IPS DF 19.7 (cell line): ENCODE measurements around the gene RMND1.
"Not testable (repeated sequence)": the region's sequence is repeated elsewhere in the genome, so short reads cannot be mapped to it uniquely, and the experiment has no call there.

Experiments used
- DNase-seq: peaks from one replicate; pipeline ENCODE4 v3.0.0-alpha.2; 2013; ENCODE audit warnings: low read depth, low spot score

Gene RMND1

DNA sequence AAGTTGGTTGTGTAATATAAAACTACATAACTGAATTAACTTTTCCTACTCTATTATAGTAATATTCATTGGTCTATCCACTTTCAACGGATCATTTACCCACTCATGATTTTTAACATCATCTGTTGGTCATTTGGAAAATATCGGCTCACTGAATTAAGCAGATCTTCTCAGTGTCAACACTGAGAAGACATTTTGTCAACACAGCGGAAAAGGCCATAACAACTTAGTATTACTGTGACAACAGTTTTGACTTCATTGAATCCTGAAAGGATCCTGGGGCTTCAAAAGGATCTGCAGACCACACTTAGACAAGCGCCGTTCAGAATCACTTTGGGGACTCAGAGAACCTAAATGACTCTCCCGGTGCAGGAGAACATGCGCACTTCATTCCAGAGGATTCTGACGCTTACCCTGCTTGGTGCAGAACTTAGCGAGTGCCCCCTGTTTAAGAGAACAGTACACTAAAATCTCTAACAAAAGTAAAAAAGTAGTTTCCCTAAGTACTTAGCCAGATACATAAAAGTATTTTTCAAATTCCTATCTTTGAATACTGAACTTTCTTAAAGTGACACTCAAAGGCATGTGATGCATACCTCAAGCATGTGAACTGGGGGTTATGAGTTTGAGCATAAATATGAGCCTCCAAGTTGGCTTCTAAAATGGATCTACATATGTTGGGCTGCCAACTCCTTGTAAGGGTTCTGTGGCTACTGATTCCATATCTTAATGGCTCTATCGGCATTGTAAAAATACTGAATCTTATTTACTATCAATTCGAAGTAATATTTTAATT is 64.6 kb downstream of the RMND1 start:
- DNase-seq: no peak

DNA sequence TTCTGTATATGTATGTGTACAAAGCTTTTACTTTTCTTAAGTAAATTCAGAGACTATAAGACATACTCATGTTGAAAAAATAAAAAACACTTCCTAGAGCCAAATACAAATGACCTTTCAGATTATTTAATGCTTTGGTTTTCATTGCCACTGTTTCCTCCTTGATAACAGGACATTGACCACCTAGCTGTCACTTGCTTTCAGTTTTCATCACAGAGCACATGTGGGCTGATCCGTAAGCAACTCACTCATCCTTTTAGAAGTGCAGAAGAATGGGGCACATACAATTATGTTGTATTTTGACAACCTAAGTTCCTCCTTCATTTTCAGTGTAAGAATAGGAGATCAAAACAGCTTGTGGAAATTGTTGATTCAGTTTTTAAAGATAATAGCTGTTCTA is 66.7 kb downstream of the RMND1 start:
- DNase-seq: no peak

DNA sequence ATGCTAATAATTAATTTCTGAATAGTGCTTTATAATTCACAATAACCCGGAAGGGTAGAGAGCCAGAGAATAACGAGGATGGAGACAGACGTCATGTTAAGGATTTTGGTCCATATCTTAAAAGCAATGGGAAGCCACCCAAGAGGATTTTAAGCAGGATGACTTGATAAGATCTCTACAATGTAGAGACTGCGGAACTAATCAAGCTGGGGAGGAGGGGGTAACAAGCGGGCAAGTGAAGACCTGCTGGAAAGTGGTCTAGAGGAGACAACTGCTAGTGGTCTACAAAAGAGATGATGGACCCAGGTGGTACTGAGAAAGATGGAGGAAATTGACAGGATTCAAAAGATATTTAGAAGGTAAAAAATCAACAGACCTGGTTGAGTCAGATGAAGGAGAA is 67.8 kb downstream of the RMND1 start:
- DNase-seq: no peak

DNA sequence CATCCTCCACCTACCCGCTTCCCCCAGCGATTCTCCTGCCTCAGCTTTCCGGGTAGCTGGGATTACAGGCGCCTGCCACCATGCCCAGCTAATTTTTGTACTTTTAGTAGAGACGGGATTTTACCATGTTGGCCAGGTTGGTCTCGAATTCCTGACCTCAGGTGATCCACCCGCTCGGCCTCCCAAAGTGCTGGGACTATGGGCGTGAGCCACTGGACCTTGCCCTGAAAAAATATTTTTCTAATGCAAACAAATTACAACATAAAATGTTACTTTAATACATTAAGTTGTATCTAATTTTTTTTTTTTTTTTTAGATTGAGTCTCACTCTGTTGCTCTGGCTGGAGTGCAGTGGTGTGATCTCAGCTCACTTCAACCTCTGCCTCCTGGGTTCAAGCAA is 69.3 kb downstream of the RMND1 start:
- not testable (repeated sequence) for DNase-seq

DNA sequence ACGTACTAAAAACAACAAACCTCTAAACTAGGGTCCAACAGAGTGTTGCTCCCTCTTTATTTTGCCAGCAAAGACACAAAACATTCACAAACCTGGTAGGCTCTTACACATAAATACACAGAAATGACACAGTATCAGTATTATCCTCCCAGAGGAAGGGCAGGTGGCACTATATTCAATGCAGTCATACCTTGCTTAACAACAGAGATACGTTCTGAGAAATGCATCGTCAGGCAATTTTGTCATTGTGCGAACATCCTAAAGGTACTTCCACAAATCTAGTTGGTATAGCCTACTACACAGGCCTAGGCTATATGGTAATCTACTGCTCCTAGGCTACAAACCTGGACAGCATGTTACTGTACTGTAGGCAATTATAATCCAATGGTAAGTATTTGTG is 70.2 kb downstream of the RMND1 start:
- no peak for DNase-seq

DNA sequence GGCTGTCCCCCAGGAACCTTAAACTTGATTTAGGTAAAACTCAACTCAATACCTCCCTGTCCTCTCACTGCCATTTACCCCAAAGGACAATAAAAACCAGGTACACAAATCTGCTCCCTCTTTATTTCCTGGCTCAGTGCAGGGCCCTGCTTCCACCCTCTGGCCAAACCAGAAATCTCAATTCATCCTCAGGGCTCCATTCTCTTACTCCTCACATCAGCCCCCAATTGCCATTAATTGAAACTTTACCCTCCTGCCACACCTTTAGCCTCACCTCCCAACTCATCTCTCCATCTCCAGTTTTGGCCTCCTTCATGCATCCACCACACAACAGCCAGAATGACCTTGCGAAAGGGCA is 71.1 kb downstream of the RMND1 start:
- DNase-seq: no peak

DNA sequence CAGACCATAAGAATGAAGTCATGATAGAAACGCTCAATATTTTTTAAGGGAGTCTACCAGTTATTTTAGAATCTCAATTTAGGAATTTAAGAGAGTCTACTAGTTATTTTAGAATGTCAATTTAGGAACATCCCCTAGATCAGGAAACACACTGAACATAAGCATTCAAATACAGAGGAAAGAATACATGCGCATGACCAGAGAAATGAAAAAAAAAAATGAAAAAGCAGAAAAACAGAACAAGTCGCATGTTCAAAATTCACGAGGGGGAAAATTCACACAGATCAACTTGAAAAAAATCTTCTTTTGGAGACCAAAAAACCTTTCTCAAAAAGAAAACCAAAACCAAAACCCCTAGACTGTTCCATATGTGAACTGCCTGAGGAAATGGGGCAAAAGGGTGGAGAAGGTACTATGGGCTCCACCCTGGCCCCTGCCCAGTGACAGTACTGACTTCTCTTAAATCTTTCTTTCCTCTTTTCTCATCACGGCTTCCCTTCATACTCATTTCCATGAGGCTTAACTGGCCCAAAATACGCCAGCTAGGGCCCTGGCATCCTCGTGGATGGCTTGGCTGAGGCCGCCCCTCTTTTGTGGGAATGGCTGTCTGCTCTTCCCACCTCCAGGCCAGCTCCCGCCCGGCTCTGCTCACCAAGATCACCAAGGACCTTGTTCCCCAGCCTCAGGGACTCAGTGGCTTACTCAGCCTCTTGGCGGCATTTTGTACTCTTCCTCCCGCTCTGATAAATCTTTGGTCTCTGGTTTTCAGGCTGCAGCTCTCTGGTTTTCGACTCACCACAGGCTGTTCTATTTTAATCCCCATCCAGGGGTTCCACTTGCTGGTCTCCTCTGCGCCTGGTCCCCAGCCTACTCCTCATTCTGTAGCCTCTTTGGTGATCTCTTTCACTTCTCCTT is 71.7 kb downstream of the RMND1 start:
- DNase-seq: no peak

DNA sequence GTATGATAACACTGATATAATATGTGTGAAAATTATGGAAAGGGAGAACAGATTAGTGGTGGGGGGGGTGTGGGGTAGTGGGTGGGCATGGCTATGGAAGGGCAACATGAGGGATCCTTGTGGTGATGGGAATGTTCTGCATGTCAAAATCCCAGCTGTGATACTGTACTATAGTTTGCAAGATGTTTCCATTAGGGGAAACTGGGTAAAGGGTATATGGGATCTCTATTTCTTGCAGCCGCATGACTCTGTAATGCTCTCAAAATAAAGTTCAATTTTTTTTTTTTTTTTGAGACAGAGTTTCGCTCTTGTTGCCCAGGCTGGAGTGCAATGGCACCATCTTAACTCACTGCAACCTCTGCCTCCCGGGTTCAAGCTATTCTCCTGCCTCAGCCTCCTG is 74.8 kb downstream of the RMND1 start:
- DNase-seq: no peak

DNA sequence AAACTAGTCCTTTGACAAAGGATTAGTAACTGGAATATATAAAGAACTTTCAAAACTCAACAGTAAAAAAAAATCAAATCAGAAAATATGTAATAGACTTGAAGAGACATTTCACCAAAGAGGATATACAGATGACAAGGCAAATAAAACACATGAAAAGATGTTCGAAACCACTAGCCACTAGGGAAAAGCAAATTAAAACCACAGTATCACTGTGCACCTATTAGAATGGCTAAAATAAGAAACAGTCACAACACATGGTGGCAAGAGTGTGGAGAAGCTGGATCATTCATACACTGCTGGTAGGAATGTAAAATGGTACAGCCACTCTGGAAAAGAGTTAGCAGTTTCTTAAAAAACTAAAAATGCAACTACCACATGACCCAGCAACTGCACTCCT is 75.5 kb downstream of the RMND1 start:
- DNase-seq: no peak

DNA sequence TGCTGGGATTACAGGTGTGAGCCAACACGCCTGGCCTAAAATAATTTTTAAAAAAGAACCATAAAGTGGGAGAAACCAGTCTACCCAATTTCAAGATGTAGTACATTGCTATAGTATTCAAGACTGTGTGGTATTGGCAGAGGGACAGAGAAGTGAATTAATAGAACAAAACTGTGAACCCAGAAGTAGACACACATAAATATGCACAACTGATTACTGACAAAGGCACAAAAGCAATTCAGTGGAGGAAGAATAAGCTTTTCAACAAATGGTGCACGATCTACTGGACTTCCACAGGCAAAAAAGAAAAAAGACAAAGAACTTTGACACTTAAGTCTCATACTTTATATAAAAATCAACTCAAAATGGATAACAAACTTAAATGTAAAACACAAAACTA is 76.1 kb downstream of the RMND1 start:
- DNase-seq: no peak

DNA sequence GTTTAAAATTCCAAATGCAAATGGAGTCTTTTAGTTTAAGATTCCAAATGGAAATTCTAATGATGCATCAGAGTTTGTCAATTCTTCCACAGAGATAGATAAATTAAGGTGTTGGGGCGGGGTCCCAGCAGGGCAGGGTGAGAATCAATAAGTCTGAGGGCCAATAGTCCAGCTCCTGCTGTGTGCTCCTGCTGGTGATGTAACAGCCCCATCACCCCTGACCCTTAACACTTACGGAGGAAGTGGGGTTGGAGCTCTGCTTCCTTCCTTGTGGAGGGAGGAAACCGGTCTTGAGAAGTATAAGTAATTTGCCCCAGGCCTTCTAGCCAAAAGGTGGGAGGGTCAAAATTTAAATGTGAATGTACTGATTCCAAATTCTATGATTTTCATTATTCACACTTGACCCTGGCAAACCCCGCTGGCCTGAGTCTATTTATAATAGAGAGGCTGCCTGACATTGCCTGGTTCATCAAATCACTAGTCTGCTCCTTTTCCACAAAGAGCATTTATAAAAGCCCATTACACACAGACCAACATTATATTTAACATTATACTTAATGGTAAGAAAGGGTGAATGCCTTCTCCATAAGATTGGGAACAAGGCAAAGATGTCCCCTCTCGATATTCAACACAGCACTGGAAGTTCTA is 77.8 kb downstream of the RMND1 start:
- no peak for DNase-seq

DNA sequence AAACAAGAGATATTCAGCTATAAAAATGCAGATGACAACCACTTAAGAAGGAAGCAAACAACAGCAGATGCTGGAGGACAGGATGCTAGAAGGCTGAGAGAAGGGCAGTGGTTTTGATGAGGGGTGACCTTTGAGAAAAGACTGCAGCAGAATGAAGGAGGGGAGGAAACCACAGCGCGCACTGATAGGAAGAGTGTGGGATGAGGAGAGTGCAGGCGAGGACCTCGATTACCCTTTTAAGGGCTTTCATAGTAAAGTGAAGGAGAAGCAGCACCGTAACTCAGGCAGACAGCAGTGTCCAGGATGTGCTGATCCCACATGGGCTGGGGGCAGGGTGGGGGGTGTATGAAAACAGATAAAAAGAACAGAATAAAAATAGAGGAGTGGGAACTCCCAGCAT is 79.8 kb downstream of the RMND1 start:
- DNase-seq: no peak

DNA sequence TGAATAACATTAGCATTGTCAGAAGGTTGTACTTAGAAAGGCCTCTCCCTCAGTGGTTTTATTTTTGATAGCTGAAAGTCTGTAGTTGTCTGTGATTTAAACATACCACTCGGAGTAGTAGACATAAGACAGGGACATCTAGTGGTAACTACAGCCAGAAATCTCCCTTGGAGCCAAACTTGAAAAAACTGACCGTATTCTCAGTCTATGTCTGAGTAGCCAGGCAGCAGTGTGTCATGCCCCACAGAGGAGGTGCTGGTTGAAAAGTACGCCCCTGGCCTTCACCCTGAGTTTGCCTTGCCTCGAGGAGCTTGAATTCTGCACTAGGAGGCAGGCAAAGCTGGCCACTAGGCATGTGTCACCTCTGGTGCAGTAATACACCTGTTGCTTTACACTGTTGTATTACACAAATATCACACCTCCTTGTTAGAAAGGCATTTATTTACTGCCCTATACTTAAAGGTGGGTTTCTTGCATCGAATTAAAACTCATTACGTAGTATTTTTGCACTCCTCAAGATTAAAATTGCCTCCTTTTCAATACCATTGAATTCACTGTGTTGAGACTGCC is 81.3 kb downstream of the RMND1 start:
- no peak for DNase-seq

DNA sequence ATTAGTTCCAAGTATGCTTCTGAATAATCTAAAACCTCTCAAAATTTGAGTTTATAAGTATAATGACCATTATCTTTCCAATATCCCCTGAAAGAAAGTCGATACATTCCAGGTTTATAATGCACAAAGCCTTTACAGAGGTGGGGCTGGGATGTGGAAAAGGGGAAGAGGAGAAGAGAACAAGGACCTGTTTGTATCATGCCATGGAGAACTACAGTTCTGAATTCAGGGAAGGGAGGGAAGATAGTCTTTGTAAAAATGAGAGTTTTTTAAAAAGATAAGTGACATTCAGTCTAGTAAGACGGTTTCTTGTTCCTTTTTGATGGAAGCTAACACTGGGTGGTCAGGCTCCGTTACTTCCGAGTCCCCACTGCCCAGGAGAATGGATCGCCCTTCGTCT is 86.7 kb downstream of the RMND1 start:
- no peak for DNase-seq

DNA sequence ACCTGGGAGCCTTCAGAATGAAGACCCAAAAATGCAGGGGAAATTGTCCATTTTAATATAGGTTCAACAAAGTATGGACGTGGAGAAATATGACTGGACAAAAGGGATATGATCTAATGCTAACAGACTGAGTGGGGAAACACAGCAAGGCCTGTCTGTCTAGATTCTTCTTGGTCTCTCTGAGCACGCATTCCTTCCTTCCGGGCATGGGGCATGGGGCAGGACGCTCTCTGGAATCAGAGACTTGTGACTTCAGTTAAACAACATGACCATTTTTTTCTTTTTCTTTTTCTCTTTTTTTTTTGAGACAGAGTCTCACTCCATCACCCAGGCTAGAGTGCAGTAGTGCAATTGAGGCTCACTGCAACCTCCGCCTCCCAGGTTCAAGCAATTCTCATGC is 92.4 kb downstream of the RMND1 start:
- no peak for DNase-seq

DNA sequence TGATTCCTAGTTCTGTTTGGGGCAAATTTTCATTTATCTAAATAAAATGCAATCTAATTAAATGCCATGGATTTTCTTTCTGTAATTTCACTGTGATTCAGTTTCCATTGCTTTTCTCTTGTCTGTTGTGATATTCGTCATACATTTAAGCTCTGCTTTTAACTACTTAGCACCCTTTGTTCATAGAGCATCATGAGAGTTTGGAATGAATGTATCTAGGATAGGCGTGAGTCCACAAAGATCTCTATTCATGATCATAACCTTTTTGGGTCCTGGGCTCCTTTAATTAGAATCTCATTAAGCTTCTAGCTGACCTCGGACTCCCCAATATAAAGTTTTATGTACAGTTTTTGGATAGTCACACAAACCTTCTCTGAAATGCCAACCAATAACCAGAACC is 93.5 kb downstream of the RMND1 start:
- DNase-seq: no peak

DNA sequence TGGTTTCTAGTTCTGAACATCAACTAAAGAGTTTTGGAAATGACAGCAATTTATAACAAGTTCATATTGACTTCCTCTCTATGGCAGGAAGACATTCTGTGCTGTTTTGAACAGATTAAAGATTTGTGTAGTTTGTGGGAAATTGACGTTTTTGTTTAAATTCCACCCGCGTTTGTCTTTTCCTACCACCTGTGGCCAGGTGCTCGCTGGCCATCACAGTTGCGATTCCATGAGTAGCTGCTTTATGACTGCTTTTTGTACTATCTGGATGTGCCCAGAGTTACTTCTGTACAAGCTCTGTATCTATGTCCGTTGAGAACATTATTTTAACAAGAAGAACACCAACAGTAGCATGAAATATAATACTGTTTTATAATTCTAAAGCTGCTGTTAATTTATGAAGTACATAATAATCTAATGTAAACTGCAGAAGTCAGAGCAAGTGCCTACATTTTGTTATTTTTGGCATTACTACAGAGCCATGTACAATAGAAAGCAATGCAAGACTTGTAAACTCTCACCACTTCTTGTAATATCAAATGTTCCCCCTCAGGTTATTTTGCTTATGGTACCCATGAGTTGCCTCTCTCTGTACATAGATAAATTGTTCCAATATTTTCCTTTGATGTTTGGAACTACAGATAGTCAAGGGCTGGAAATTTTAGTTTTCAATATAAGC is 94.0 kb downstream of the RMND1 start:
- no peak for DNase-seq

DNA sequence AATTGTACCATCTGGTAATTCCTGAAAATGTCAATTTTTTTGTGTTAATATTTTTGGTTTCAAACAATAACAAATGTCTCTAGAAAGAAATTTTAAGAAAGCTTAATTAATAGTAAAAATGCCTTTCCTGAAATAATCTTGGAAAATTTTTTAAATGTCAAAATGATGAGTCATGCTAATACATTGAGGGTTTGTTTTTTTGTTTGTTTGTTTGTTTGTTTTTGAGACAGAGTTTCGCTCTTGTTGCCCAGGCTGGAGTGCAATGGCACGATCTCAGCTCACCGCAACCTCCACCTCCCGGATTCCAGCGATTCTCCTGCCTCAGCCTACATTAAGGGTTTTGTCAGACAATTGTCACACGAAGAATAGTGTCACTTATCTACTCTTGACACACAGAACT is 94.9 kb downstream of the RMND1 start:
- DNase-seq: not testable (repeated sequence)
